AG08395 (cell line): Measurements from ENCODE around the gene POLE.
"Not testable (repeated sequence)": the region's sequence is repeated elsewhere in the genome, so short reads cannot be mapped to it uniquely, and the experiment has no call there.

Experiments used
- DNase-seq: peaks from one replicate; pipeline ENCODE4 v3.0.0; 2012; ENCODE audit warnings: mixed read lengths, low spot score

POLE gene

GRCh38 chr12:132615579-132616038, 71.5 kb downstream of the POLE start:
- no peak for DNase-seq

DNA sequence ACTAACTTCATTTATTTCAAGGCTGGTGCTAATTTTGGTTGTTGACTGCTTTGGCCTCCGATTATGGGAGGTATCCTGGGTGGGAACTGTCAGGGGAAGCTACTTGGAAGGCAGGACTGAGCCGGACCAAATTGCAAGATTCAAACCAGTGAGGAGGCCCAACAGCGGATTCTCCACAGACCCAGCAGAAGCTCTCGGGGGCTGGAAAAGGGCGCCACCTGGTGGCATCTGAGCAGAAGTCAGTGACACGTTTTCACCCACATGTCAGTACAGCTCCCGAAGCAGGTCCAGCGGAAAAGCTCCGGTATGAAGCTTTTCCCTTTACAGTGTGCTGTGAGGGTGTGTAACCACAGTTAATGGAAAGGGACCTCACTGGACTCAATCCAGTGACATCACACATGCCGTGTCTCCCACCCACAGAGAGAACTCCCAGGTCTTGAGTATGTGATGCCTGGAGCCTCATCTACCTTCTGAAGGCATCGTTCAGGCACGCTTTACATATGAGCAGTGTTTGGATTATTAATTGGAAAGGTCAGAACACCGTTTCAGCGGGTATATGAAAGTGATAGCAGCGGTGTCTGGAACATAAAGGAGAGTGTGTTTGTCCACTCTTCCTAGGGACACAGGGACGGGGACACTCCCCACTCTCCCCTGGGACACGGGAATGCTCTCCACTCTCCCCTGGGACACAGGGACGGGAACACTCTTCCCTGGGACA, 72.1 kb downstream of the POLE start:
- peak; percentile 92 for DNase-seq

- no peak for DNase-seq
Measured at GRCh38 chr12:132614029-132614428, 73.1 kb downstream of the POLE start.

- no peak for DNase-seq
Measured at GRCh38 chr12:132611620-132612019, 75.5 kb downstream of the POLE start.

GRCh38 chr12:132610866-132611602, 76.1 kb downstream of the POLE start:
- no peak for DNase-seq

GRCh38 chr12:132610051-132610759, 76.9 kb downstream of the POLE start, which contains the start of gene LRCOL1:
LRCOL1 (minus strand) TSS chr12:132610582; CDS start chr12:132606251, 4,331 bp downstream.
- peak; percentile 81 for DNase-seq

GRCh38 chr12:132608231-132609171, 78.6 kb downstream of the POLE start:
- no peak for DNase-seq

DNA sequence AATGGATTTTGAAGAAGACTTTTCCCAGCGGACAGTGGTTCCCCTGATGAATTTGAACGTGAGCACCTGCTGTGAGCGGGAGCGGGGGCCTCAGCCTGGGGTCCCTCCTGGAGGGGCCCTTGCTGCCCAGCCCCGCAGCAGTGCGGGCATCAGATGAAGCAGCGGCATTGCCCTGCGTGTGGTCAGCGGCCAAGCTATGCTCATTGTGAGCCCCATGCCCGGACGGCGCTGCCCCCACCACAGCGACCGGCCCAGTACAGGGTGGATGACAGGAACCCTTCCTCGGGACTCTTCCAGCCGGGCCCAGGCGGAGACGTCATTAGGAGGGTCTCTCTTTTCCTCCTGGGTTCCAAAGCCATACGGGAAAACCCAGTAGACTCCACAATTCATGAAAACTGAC, 80.2 kb downstream of the POLE start:
- DNase-seq = no peak

DNA sequence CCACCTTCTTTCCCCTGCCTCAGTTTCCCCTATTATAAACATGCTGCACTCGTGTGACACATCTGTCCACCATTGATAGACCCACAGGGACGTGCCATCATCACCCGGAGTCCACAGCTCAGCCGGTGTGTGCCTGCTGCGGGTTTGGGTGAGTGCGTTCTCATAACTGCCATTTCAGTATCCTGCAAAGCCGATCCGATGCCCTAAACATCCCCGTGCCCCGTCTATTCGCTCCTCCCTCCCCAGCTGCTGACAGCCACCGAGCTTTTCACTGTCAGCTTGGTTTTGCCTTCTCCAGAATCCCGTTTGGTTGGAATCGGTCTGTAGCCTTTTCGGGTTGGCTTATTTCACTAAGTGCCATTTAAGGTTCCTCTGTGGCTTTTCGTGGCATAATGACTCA, 80.7 kb downstream of the POLE start:
- DNase-seq = no peak

DNA sequence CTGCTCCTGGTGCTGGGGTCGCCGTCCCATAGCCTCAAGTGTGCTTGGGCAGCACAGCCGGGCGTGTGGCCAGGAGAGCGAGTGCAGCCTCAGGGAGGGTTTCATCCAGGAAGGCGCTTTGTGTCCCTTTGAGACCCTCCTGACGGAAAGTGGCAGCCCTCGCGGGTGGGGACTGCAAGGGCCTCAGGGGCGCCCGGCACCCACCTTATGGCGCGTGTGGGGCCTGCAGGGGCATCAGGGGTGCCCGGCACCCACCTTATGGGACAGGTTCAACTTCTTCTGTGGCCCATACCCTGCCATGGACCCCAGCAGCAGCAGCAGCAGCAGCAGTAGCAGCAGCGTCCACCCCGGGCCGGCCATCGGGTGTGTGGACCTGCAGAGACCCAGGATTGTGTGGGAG, 81.2 kb downstream of the POLE start:
- DNase-seq = no peak

DNA sequence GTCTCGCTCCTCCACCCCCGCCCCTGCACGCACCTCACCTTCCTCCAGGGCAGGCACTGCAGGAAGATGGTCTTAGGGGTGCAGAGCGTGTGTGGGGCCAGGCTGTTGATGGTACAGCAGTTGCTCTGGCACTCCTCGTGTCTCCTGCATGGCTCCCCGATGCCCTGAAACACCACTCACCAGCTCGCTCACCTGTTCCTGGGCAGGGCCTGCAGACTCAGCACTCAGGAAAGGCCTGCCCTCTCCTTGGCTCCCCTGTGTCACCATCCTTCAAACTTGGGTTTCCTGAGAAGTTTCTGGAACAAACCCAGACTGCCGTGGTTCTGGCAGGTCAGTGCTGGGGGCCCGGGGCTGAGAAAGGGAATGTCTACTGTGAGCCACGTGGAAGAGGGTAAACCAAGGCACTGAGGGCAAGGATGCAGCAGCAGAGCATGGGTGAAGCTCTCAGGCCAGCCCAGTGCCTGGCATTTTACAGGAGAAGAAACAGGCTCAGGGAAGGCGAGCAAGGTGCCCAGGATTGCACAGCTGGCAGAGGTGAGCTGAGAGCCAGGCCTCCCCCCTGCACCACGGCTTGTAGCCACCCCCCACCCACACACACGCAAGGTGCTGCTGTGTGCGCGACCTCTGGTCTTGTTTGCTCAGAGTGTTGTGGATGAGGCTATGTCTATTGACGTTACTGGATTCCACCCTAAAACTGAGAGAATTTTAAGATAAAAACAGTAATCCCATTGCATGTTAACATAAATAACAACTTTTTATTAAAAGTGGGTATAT, 82.3 kb downstream of the POLE start:
- DNase-seq = no peak

- DNase-seq = no peak
Measured at GRCh38 chr12:132604151-132604618, 83.0 kb downstream of the POLE start.

DNA sequence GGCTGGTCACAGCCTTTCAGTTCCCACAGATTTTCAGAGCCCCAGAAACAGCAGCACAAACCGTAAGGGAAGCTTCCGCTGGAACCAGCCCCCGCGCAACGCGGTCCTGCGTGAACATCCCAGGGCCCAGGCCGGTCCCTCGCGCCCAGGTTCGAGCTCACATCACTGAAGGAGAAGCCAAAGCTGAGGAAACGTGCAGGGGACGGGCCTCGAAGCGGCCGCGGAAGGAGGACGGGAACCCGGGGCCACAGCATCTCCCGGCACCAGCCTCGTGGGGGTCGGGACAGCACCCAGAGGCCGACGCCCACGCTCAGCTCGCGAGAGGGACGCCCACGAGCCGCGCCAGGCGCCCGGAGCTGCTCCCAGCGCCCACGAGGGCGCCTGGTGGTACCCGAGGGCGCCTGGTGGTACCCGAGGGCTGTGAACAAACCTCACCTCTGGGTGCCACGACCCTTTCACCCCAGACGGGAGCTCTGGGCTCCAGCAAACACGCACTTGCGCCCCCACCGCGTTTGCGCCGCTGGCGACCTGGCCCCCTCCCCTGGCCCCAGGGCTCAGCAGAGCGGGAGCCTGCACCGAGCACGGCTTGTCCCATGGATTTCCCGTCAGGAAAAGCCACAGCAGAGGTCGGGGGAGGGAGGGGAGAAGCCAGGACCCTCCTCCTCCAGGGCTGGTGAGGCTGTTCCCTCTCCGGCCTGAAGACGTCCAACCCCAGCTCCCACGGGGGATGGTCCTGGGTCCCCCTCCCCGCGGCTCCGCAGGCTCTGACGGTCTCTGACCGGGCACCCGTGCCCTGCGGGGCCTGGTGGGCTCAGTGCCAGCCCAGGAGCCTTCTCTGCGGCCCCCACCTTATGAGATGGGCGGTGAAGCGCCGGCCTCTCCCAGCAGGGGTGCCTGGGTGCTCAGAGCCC, 83.6 kb downstream of the POLE start:
- no peak for DNase-seq

GRCh38 chr12:132602572-132603239, 84.4 kb downstream of the POLE start:
- no peak for DNase-seq

- no peak for DNase-seq
Measured at GRCh38 chr12:132601171-132601883, 85.8 kb downstream of the POLE start.

DNA sequence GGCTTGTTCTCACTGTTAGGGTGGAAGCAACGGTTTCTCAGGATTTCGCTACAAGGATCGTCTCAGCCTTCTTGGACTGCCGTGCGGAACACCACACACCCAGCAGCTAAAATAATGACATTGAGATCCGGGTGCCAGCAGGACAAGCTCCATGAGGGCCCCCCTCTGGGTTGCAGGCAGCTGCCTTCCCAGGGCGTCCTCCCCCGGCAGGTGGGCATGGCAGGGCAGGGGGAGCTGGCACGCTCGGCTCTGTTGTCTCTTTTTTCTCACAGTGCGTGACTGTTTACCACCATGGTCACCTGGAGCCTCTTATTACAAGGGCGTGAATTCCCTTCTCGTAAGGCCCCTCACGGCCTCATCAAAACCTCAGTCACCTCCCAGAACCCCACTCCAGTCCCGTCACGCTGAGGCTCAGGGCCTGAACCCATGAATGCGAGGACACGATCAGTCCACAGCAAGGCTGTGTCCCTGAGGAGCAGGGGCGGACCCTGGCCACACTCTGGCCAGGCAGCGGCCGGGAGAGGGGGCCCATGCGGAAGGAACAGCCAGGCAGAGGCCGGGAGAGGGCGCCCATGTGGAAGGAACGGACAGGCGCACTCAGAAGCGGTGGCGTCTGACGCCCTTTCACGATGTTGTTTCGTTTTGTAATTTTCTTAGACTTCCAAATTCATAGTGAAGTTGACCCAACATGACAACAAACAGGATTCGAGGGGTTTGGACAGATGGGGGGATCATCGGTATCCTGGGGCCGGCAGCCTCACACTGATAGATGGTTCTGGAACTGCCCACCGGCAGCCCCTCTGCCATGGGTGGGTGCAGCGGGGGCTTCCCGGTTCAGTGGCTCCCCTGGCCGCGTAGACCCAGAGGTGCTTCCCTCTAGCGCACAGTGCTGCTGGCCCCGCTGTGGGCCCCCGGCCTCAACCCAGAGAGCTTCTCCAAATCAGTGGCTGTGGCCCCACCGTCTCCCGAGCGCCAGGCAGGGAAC, 86.8 kb downstream of the POLE start:
- DNase-seq = peak; percentile 74

DNA sequence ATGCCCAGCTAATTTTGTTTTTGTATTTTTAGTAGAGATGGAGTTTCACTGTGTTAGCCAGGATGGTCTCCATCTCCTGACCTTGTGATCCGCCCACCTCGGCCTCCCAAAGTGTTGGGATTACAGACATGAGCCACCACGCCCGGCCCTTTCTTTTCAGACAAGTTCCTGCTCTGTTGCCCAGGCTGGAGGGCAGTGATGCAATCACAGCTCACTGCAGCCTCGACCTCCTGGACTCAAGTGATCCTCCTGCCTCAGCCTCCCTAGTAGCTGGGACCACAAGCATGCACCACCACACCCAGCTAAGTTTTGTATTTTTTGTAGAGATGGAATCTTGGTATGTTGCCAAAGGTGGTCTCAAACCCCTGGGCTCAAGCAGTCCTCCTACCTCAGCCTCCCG, 87.6 kb downstream of the POLE start:
- not testable (repeated sequence) for DNase-seq
